SK-N-SH (cell line): ENCODE results near the gene TFG. TPM values are rescaled to one million over a fixed set of nuclear protein-coding genes. Genes with fewer than 3 reads are reported as not detected.

Experiments used
- CTCF ChIA-PET: fragments of 300-600, 350-600 bp; formaldehyde crosslinking; extraction: SDS; loops from one replicate; lab custom pipeline; 2021; lab: Yijun Ruan, JAX
- POLR2A ChIA-PET: fragments of 350-600 bp; sonication (Branson Sonifier 250); formaldehyde crosslinking; extraction: SDS; loops from one replicate; lab custom pipeline; 2020; ENCODE audit warnings: antibody characterized with exemption, inconsistent platforms; lab: Yijun Ruan, JAX
- DNase-seq: peaks from one replicate; pipeline ENCODE4 v3.0.0; 2012
- H2AFZ ChIP-seq: fragments of 200-600 bp; sonication (generic); 2 replicates; pipeline ENCODE4 v1.8.1; 2016; ENCODE audit warnings: antibody characterized with exemption, mild to moderate bottlenecking, low read depth
- H3F3A ChIP-seq: fragments of 200-600 bp; sonication (generic); replicated peaks from 2 replicates; pipeline ENCODE3; 2016; ENCODE audit warnings: antibody characterized with exemption, mild to moderate bottlenecking; ENCODE audit not compliant: insufficient read depth
- H3K27ac ChIP-seq, 2 experiments: fragments of 200-500 bp in 1 of 2; fragments of 200-600 bp in 1 of 2; sonication (Bioruptor generic) in 1 of 2; sonication (generic), shearing (Covaris generic) in 1 of 2; 2 replicates each; pipeline versions ENCODE4 v1.5.1 to v1.6.1; 2014 to 2016; ENCODE audit warnings: low read depth in 2 of 2, inconsistent platforms in 1 of 2, low read length in 1 of 2, mild to moderate bottlenecking in 1 of 2, mixed read lengths in 1 of 2
- H3K27me3 ChIP-seq: fragments of 200-600 bp; sonication (generic), shearing (Covaris generic); 2 replicates; pipeline ENCODE4 v1.6.1; 2016; ENCODE audit warnings: mixed run types; ENCODE audit not compliant: insufficient read depth
- H3K36me3 ChIP-seq, 2 experiments: fragments of 200-500 bp in 1 of 2; fragments of 200-600 bp in 1 of 2; sonication (Bioruptor generic) in 1 of 2; sonication (generic) in 1 of 2; replicated peaks in 1 of 2; 2 replicates each; pipeline versions ENCODE3 to v1.5.1; 2014 to 2016; ENCODE audit warnings: low read length in 1 of 2, mild to moderate bottlenecking in 1 of 2; ENCODE audit not compliant: insufficient read depth in 2 of 2, control insufficient read depth in 1 of 2
- H3K4me1 ChIP-seq, 2 experiments: fragments of 200-500 bp in 1 of 2; fragments of 200-600 bp in 1 of 2; sonication (Bioruptor generic) in 1 of 2; sonication (generic), shearing (Covaris generic) in 1 of 2; 2 replicates each; pipeline versions ENCODE4 v1.5.1 to v1.6.1; 2014 to 2016; ENCODE audit warnings: low read depth in 1 of 2, low read length in 1 of 2, mixed run types in 1 of 2; ENCODE audit not compliant: insufficient read depth in 2 of 2, control insufficient read depth in 1 of 2
- H3K4me2 ChIP-seq: fragments of 200-600 bp; sonication (generic), shearing (Covaris generic); 2 replicates; pipeline ENCODE4 v1.6.1; 2017; ENCODE audit warnings: mixed run types
- H3K4me3 ChIP-seq, 2 experiments: fragments of 200-500 bp in 1 of 2; fragments of 200-600 bp in 1 of 2; sonication (Bioruptor generic) in 1 of 2; sonication (generic), shearing (Covaris generic) in 1 of 2; 2 replicates each; pipeline versions ENCODE4 v1.5.1 to v1.8.1; 2014 to 2016; ENCODE audit warnings: low read depth in 2 of 2, inconsistent platforms in 1 of 2, low read length in 1 of 2, mild to moderate bottlenecking in 1 of 2, mixed read lengths in 1 of 2, moderate library complexity in 1 of 2
- H3K79me2 ChIP-seq: fragments of 200-600 bp; sonication (generic); 2 replicates; pipeline ENCODE4 v1.8.1; 2017; ENCODE audit warnings: mild to moderate bottlenecking; ENCODE audit not compliant: insufficient read depth
- H3K9ac ChIP-seq: fragments of 200-600 bp; sonication (generic); 2 replicates; pipeline ENCODE4 v1.6.1; 2017; ENCODE audit warnings: mixed run types
- H3K9me2 ChIP-seq: fragments of 200-600 bp; sonication (generic); 2 replicates; pipeline ENCODE4 v1.6.1; 2017; ENCODE audit warnings: mixed run types
- H3K9me3 ChIP-seq: fragments of 200-600 bp; sonication (generic); 2 replicates; pipeline ENCODE4 v1.6.1; 2017; ENCODE audit warnings: mixed run types, mild to moderate bottlenecking, moderate library complexity
- H4K20me1 ChIP-seq: fragments of 200-600 bp; sonication (generic); 2 replicates; pipeline ENCODE4 v1.6.1; 2017; ENCODE audit warnings: mild to moderate bottlenecking, mixed run types; ENCODE audit not compliant: insufficient read depth
- ELF1 ChIP-seq: IDR thresholded peaks from 2 replicates; pipeline ENCODE4 v1.4.0; 2012
- EZH2phosphoT487 ChIP-seq: fragments of 200-600 bp; sonication (generic); IDR thresholded peaks from 2 replicates; pipeline ENCODE4 v1.6.1; 2017; ENCODE audit warnings: low read depth, mixed run types, mild to moderate bottlenecking, antibody characterized with exemption, moderate library complexity, borderline replicate concordance
- FOXJ3 ChIP-seq: sonication (generic); formaldehyde crosslinking; IDR thresholded peaks from 2 replicates; pipeline ENCODE4 v1.5.1; 2020; ENCODE audit warnings: mild to moderate bottlenecking, missing genetic modification reagents
- FOXM1 ChIP-seq: IDR thresholded peaks from 2 replicates; pipeline ENCODE4 v1.4.0; 2012; ENCODE audit warnings: low read depth, mild to moderate bottlenecking
- MAX ChIP-seq: IDR thresholded peaks from 2 replicates; pipeline ENCODE4 v1.4.0; 2012; ENCODE audit warnings: low read depth
- MXI1 ChIP-seq: IDR thresholded peaks from 2 replicates; pipeline ENCODE4 v1.6.1; 2012; ENCODE audit warnings: mild to moderate bottlenecking, low read depth, low read length, improper control_type of control experiment
- NFIC ChIP-seq: IDR thresholded peaks from 2 replicates; pipeline ENCODE4 v1.4.0; 2012; ENCODE audit warnings: borderline replicate concordance
- RFX5 ChIP-seq: IDR thresholded peaks from 2 replicates; pipeline ENCODE4 v1.6.1; 2012; ENCODE audit warnings: mild to moderate bottlenecking, improper control_type of control experiment, low read length
- RXRA ChIP-seq: IDR thresholded peaks from 2 replicates; pipeline ENCODE4 v1.4.0; 2012; ENCODE audit warnings: low read depth, mild to moderate bottlenecking, borderline replicate concordance
- SMC3 ChIP-seq: IDR thresholded peaks from 2 replicates; pipeline ENCODE4 v1.6.1; 2012; ENCODE audit warnings: low read depth, low read length, improper control_type of control experiment
- TEAD4 ChIP-seq: IDR thresholded peaks from 2 replicates; pipeline ENCODE4 v1.4.0; 2012; ENCODE audit warnings: mild to moderate bottlenecking, borderline replicate concordance; ENCODE audit not compliant: insufficient read depth
- YY1 ChIP-seq: IDR thresholded peaks from 2 replicates; pipeline ENCODE4 v1.4.0; 2012; ENCODE audit warnings: low read depth, mild to moderate bottlenecking
- WGBS: methylation state at CpG from one replicate; pipeline ENCODE4 v1.1.6; 2017; ENCODE audit warnings: low lambda C conversion rate; 5-methylcytosine and 5-hydroxymethylcytosine counted together
- polyA plus RNA-seq, 3 experiments: library from polyadenylated mRNA; depleted of rRNA; stranded (reverse); fragments of >200 nt; gene quantifications; 2 replicates each; pipeline ENCODE4 v1.2.3, GENCODE V29; 2012
- TF ChIP-seq, protein P1 (sequence below): fragments of 200-600 bp; sonication (generic); IDR thresholded peaks from 2 replicates; pipeline ENCODE4 v1.6.1; 2017; ENCODE audit warnings: antibody characterized with exemption, mild to moderate bottlenecking, moderate library complexity
- TF ChIP-seq, protein P2 (sequence below): fragments of 150-350 bp; IDR thresholded peaks from 2 replicates; pipeline ENCODE4 v1.6.1; 2016; ENCODE audit warnings: mild to moderate bottlenecking, low read depth, low read length
- TF ChIP-seq, protein P3 (sequence below): fragments of 150-350 bp; IDR thresholded peaks from 2 replicates; pipeline ENCODE4 v1.6.1; 2017; ENCODE audit warnings: antibody characterized with exemption, low read length, low read depth, borderline replicate concordance
- TF ChIP-seq, protein P4 (sequence below): IDR thresholded peaks from 2 replicates; pipeline ENCODE4 v1.4.0; 2012; ENCODE audit warnings: low read depth, borderline replicate concordance

The TFG gene
- polyA plus RNA-seq, 1 of the 3 experiments (the other 2 are of a cell fraction): 83.1 TPM

DNA sequence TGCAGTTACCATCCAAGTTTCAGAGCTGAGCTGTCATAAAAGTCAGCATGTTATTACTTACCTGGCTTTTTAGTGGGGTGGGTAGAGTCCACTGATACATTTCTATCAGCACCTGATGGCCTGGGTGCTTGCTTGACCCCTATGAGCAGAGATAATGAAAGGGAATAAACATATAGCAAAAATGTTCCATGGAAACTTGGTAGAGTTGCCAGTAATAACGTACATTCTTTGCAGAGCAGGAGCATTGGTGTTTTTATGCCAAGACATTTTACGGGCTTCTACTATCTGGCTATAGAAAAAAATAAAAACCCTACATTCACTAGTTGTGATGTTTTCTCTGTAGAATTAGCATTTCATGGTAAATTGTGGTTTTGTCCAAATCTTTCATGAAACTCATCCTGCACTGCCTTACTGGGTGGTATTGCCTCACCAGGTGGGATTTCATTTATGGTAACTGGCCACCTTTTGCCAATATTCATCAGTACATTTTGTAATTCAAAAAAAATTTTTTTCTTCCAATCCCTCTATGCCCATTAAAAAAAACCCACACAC, 70.9 kb downstream of the TFG start:
- no peak overlapping the region for H3K9ac ChIP-seq
- TF ChIP-seq RFX5 (no peak), RXRA (no peak), SMC3 (no peak), ELF1 (no peak), FOXJ3 (CRISPR knock-in tag) (no peak), MAX (no peak), TEAD4 (no peak), FOXM1 (no peak), MXI1 (no peak), YY1 (no peak), EZH2phosphoT487 (no peak), NFIC (no peak)
- TF ChIP-seq, protein P1, sequence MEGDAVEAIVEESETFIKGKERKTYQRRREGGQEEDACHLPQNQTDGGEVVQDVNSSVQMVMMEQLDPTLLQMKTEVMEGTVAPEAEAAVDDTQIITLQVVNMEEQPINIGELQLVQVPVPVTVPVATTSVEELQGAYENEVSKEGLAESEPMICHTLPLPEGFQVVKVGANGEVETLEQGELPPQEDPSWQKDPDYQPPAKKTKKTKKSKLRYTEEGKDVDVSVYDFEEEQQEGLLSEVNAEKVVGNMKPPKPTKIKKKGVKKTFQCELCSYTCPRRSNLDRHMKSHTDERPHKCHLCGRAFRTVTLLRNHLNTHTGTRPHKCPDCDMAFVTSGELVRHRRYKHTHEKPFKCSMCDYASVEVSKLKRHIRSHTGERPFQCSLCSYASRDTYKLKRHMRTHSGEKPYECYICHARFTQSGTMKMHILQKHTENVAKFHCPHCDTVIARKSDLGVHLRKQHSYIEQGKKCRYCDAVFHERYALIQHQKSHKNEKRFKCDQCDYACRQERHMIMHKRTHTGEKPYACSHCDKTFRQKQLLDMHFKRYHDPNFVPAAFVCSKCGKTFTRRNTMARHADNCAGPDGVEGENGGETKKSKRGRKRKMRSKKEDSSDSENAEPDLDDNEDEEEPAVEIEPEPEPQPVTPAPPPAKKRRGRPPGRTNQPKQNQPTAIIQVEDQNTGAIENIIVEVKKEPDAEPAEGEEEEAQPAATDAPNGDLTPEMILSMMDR: no peak
- TF ChIP-seq, protein P2, sequence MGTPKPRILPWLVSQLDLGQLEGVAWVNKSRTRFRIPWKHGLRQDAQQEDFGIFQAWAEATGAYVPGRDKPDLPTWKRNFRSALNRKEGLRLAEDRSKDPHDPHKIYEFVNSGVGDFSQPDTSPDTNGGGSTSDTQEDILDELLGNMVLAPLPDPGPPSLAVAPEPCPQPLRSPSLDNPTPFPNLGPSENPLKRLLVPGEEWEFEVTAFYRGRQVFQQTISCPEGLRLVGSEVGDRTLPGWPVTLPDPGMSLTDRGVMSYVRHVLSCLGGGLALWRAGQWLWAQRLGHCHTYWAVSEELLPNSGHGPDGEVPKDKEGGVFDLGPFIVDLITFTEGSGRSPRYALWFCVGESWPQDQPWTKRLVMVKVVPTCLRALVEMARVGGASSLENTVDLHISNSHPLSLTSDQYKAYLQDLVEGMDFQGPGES: no peak
- TF ChIP-seq, protein P3, sequence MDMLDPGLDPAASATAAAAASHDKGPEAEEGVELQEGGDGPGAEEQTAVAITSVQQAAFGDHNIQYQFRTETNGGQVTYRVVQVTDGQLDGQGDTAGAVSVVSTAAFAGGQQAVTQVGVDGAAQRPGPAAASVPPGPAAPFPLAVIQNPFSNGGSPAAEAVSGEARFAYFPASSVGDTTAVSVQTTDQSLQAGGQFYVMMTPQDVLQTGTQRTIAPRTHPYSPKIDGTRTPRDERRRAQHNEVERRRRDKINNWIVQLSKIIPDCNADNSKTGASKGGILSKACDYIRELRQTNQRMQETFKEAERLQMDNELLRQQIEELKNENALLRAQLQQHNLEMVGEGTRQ: no peak
- TF ChIP-seq, protein P4, sequence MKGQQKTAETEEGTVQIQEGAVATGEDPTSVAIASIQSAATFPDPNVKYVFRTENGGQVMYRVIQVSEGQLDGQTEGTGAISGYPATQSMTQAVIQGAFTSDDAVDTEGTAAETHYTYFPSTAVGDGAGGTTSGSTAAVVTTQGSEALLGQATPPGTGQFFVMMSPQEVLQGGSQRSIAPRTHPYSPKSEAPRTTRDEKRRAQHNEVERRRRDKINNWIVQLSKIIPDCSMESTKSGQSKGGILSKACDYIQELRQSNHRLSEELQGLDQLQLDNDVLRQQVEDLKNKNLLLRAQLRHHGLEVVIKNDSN: no peak
- ChIA-PET POLR2A (no interaction called here), CTCF (no interaction called here)
- H3K79me2 ChIP-seq: no peaks in the 10 kb centered on the region
- no peaks in the 10 kb centered on the region for H3F3A ChIP-seq
- H3K36me3 ChIP-seq: no peaks in the 10 kb centered on the region
- no peak overlapping the region for H3K4me3 ChIP-seq
- DNase-seq: no peak
- WGBS: 91% methylated on average over 2 of the region's 2 CpGs
- no peak overlapping the region for H3K27ac ChIP-seq
- H2AFZ ChIP-seq: no peak overlapping the region
- no peak overlapping the region for H3K4me2 ChIP-seq
- H3K27me3 ChIP-seq: no peaks in the 10 kb centered on the region
- H3K9me3 ChIP-seq: no peaks in the 10 kb centered on the region; the same call in 1 of the 2 replicates
- H3K4me1 ChIP-seq: peaks cover 0 to 5% of the 10 kb centered on the region in 2 experiments; a peak in 1 of 4 replicates
- no peaks in the 10 kb centered on the region for H4K20me1 ChIP-seq
- no peaks in the 10 kb centered on the region for H3K9me2 ChIP-seq
